Measurements from ENCODE around the gene DACH1.

The DACH1 gene

GRCh38 chr13:71464686-71465085, 402.3 kb downstream of the DACH1 start:
- no peak for DNase-seq

- DNase-seq = no peak
Observed at GRCh38 chr13:71461892-71462291, 405.1 kb downstream of the DACH1 start.

- DNase-seq = no peak
Observed at GRCh38 chr13:71460211-71460610, 406.8 kb downstream of the DACH1 start.

- no peak for DNase-seq
Observed at GRCh38 chr13:71459708-71460107, 407.3 kb downstream of the DACH1 start.

GRCh38 chr13:71457645-71458044, 409.4 kb downstream of the DACH1 start:
- DNase-seq = no peak

- no peak for DNase-seq
Observed at GRCh38 chr13:71456136-71456535, 410.9 kb downstream of the DACH1 start.

- no peak for DNase-seq
Observed at GRCh38 chr13:71454509-71454908, 412.5 kb downstream of the DACH1 start.

GRCh38 chr13:71448080-71448630, 418.8 kb downstream of the DACH1 start:
- DNase-seq = no peak

- no peak for DNase-seq
Observed at GRCh38 chr13:71437704-71438103, 429.3 kb downstream of the DACH1 start.

GRCh38 chr13:71430681-71431080, 436.3 kb downstream of the DACH1 start:
- no peak for DNase-seq

GRCh38 chr13:71417205-71417604, 449.8 kb downstream of the DACH1 start:
- DNase-seq = no peak

GRCh38 chr13:71412231-71412630, 454.8 kb downstream of the DACH1 start:
- DNase-seq = no peak

GRCh38 chr13:71408416-71408815, 458.6 kb downstream of the DACH1 start:
- no peak for DNase-seq

- DNase-seq = no peak
Observed at GRCh38 chr13:71399631-71400215, 467.3 kb downstream of the DACH1 start.

- no peak for DNase-seq
Observed at GRCh38 chr13:71396149-71396548, 470.9 kb downstream of the DACH1 start.

- no peak for DNase-seq
Observed at GRCh38 chr13:71395053-71395452, 472.0 kb downstream of the DACH1 start.

GRCh38 chr13:71394176-71394575, 472.8 kb downstream of the DACH1 start:
- no peak for DNase-seq

Measured in activated effector memory CD4-positive, alpha-beta T cell treated with anti-CD3 and anti-CD28 coated beads, Interleukin-2, amount 50 U/mL, for 16 hours (primary cell).